ENCODE results near the gene ZNF57.
"Not testable (repeated sequence)": the region's sequence is repeated elsewhere in the genome, so short reads cannot be mapped to it uniquely, and the experiment has no call there.

ZNF57 gene

DNA sequence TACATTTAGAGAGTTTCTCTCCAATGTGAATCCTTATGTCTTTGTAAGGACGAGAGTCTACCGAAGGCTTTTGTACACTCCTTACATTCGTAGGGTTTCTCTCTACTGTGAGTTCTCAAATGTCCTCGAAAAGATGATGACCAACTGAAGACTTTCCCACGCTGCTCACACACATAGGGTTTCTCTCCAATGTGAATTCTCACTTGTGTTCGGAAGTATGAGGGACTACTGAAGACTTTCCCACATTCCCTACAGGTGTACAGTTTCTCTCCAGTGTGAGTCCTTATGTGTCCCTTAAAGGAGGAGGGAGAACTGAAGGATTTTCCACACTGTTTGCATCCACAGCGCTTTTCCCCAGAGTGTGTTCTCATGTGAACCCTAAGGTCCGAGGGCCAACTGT, 4.0 kb upstream of the ZNF57 start:
- no peak for DNase-seq (ENCODE audit: low spot score)

DNA sequence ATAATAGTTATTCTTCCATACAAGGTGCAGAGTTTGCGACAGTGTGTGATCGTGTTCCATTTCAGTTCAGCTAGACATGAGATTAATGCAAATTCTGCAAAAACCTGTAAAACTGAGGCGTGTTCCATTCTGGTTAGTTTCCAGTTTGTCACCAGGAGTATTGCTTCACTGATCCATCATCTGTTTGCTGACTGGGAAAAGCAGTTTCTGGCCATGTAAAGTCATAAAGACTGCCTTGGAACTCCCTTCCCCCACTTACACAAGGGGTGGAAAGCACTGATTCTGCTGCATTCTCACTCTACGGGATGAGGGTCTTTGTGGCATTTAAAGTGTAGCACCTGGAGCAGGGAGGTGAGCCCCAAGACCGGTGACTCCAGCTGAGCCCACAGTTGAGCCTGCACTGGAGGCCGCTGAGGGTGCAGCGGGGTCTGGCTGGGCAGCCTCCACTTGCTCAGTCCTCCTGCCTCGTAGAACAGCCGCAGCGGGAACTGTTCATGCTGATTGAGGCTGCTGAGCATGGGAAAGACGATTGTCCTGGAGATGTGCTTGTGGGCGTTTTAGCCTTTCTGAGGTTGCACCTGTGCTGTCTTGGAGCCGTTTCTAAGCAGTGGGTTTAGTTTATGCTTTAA, 2.0 kb downstream of the ZNF57 start:
- peak; percentile 54 for DNase-seq (ENCODE audit: low spot score)

DNA sequence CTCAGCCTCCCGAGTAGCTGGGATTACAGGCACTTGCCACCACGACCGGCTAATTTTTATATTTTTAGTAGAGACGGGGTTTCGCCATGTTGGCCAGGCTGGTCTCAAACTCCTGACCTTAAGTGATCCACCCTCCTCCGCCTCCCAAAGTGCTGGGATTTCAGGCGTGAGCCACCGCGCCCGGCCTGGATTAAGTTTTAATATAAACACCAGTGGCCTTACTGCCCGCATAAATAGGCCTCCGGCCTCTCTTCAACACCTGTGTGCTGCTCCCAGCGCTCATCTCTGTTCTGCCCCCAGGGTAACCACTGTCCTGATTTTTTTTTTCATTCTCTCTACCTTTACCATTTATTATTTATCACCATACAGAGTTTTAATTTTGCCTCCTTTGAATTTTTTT, 2.6 kb downstream of the ZNF57 start:
- DNase-seq (ENCODE audit: low spot score): not testable (repeated sequence)

DNA sequence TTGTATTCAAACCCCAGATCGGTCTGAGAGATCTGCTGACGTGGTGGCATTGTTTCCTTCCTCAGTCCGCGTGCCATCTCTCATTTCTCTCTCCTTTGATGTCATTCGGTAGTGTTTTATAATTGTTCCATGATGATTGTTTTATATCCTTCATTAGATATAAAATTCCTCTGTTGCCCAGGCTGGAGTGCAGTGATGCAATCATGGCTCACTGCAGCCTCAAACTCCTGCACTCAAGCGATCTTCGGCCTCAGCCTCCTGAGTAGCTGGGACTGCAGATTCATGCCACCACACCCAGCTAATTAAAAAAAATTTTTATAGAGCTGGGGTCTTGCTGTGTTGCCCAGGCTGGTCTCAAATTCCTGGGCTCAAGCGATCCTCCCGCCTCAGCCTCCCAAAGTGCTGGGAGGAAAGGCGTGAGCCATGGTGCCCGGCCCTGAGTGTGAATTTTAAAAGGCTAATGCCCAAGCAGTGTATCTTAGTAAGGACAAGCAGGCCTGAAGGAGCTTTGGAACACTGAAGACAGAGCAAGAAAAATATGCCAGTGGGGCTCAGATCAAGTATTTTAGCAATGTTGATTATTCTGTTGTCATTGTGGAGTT, 5.3 kb downstream of the ZNF57 start:
- DNase-seq (ENCODE audit: low spot score): no peak

DNA sequence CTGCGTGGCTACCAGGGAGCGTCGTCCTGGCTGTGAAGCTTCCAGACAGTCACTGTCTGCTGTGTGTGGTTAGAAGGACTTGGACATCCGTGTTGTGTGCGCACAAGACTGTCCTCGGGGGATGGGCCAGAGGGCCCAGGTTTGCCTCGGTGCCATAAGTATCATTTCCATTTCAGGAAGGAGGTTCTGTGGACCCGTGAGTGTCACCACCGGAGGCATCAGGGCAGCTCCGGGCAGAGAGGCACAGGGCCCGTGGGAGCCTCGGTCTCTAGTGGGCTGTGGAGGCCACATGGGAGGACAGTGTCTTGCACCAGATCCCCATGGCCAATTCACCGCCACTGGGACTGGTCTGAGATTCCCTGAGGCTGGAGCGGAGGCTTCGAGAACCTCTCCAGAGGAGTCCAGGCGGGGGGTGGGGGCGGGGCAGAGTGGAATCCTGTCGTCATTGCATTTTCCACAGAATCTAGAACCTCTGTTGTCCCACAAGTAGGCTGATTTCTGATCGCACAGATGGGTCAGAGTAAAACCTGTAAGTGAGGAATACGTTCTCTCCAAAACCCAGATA, 6.0 kb downstream of the ZNF57 start:
- DNase-seq (ENCODE audit: low spot score): no peak

DNA sequence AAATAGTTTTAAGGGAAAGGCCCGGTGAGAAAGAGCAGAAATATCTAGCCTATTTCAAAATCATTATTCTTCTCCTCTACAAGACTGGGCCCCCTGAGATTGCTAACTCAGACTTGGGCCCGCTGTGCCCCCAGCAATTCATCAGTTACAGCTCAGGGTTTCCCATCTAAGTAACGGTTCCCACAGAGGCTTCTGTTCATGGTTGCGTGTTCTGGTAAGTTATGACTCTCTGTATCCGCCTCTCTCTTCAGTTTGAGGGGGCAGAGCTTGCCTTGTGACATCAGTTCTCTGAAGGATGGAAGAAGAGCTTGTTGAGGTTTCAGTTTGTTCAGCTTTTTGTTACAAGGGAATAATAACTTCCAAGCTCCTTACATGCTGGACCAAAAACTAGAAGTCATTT, 11.6 kb downstream of the ZNF57 start:
- DNase-seq (ENCODE audit: low spot score): no peak

DNA sequence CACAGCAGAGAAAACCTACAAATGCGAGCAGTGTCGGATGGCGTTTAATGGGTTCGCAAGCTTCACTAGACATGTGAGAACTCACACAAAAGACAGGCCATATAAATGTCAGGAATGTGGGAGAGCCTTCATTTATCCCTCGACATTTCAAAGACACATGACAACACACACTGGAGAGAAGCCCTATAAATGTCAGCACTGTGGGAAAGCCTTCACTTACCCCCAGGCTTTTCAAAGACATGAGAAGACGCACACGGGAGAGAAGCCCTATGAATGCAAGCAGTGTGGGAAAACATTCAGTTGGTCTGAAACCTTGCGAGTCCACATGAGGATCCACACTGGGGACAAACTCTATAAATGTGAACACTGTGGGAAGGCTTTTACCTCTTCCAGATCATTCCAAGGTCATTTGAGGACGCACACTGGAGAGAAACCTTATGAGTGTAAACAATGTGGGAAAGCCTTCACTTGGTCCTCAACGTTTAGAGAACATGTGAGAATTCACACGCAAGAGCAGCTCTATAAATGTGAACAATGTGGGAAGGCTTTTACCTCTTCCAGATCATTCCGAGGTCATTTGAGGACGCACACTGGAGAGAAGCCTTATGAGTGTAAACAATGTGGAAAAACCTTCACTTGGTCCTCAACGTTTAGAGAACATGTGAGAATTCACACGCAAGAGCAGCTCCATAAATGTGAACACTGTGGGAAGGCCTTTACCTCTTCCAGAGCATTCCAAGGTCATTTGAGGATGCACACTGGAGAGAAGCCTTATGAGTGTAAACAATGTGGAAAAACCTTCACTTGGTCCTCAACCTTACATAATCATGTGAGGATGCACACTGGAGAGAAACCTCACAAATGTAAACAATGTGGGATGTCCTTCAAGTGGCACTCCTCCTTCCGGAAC, 16.8 kb downstream of the ZNF57 start:
- no peak for DNase-seq (ENCODE audit: low spot score)

DNA sequence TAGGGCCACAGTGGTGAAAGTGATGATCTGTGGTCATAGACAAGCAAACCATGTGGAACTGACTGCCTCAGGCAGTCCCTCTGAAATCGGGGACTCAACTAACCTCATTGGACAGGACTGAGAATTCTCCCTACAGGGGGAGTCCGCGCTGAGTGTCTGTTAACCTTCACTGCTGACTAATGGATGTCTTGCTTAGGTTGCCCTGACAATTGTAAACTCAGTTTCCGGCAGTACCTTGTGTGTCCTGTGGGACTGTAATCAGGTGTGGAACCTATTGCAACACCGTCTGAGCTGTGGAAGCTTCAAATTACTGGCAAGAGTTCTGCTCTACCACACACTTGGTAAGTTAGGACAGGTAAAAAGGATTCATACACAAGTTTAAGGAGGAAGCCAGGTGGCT, 22.3 kb downstream of the ZNF57 start:
- no peak for DNase-seq (ENCODE audit: low spot score)

DNA sequence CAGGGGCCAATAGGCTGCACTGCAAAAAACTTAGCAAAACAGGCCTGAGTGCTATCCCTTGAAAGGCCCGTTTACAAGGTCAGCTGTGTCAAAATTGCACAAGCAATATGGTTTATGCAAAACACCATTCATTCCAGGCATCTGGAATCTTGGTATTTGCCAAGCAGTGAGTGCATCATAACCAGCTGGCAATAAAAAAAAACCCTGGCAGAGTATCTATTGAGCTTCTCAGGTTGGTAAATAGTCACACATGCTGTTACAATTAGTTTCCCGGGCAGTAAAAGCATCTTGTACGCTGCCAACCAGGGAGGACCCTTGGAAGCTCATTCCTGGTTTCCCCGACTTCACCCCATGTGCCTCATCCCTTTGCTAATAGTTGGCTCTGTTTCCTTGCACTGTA, 22.8 kb downstream of the ZNF57 start:
- no peak for DNase-seq (ENCODE audit: low spot score)

DNA sequence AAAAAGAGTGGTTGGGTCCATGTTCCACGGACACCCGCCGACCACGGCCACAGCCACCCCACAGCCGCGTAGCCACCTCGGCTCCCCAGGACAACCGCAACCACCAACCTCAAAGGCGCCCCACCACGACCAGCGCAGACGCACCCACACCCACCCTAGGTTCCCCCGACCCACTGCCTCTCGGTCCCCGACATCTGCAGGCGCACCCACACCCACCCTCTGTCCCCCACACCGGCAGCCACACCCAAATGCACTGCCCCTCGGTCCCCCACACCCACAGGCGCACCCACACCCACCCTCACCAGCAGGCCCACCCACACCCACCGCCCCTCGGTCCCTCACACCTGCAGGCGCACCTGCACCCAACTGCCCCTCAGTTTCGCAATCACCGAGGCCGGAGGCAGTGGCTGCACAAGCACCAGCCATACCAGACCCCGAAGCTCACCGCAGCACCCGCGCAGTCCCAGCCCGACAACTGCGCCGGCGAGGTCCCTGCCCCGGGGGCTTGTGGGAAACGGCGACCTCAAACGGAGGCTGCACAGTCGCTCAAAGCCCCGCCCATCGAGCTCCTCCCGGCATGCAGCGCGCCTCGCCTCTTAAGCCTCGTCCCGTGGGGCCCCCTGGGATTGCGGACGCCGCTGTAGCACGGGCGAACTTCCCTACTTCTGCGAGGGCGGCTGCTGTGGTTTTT, 25.8 kb downstream of the ZNF57 start:
- DNase-seq (ENCODE audit: low spot score): no peak

DNA sequence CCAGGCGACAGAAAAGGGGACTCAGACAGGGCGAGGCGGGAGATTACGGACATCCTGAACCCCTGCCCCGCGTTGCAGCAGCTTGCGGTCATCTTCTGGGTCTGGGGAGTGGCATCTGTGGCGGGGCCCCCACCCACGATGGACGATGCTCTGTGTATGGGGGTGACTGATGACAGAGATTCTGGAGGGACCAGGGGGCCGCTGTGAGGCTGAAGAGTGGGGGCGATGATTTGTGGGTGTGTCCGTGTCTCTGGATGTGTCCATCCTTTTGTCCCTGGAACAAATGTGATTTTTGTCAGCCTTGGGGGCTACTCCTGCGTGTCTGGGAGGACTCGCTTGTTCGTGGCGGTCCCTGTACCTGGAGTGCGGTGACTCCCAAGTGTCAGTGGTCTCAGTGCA, 26.3 kb downstream of the ZNF57 start:
- no peak for DNase-seq (ENCODE audit: low spot score)

DNA sequence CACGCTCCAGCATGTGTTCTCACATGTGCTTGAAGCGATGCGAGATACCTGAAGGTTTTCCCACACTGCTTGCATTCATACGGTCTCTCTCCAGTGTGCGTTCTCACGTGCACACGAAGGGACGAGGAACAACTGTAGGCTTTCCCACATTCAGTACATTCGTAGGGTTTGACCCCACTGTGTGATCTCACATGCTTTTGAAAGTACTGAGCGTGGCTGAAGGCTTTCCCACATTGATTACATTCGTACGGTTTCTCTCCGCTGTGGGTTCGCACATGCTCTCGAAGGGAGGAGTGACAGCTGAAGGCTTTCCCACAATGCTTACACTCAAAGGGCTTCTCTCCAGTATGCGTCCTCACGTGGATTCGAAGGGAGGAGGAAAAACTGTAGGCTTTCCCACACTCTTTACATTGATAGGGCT, 32.8 kb downstream of the ZNF57 start:
- DNase-seq (ENCODE audit: low spot score): no peak

DNA sequence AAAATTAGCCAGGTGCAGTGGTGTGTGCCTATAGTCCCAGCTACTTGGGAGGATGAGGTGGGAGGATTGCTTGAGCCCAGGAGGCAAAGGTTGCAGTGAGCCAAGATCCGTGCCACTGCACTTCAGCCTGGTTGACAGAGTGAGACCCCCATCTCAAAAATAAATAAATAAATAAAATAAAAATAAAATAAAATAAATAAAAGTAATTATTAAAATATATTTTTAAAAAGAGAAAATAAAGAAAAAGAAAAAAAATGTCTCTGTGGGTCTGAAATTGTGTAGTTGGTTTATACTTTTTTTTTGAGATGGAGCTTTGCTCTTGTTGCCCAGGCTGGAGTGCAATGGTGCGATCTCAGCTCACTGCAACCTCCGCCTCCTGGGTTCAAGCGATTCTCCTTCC, 35.1 kb downstream of the ZNF57 start:
- DNase-seq (ENCODE audit: low spot score): not testable (repeated sequence)

DNA sequence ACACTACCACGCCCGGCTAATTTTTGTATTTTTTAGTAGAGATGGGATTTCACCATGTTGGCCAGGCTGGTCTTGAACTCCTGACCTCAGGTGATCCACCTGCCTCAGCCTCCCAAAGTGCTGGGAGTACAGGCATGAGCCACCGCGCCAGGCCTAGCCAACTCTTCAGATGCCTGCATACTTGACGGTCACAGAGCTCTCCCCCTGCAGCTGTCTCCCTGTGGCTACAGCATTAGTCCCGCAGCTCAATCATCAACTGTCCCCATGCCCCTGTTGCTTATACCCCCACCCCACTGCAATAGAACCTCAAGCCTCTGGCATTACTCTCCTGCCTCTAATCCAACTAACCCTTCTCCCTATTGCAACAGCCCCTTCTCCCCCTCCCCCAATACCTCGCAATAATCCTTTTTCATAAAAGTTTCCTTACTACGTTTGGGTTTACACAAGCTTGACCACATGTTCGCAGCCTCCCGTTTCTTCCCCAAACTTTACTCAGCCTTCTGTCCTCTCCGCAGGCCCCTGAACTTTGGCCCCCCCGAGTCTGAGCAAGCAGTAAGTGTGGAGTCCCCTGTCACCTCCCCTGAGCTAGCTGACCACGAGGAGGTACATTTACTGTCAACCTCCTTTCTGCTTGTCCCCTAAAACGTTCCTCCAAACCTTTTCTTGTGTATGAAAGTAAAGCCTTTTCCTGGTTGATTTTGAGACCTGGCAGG, 42.4 kb downstream of the ZNF57 start:
- no peak for DNase-seq (ENCODE audit: low spot score)

DNA sequence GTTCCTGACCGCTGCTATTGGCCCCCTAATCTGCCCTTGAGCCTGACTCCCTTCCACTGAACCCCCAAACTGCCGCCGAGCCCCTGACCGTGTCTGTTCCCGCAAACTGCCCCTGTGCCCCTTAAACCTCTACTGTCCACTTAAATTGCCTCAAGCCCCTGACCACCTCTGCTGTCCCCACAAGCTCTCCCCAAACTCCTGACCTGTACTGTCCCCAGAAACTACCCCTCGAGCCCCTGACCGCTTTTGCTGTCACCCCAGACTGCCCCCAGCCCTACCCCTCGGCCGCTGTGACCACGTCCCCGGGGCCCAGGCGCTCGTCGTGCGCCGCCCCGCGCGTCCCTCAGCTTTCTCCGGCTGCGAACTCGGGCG, 43.7 kb downstream of the ZNF57 start:
- DNase-seq (ENCODE audit: low spot score): no peak

DNA sequence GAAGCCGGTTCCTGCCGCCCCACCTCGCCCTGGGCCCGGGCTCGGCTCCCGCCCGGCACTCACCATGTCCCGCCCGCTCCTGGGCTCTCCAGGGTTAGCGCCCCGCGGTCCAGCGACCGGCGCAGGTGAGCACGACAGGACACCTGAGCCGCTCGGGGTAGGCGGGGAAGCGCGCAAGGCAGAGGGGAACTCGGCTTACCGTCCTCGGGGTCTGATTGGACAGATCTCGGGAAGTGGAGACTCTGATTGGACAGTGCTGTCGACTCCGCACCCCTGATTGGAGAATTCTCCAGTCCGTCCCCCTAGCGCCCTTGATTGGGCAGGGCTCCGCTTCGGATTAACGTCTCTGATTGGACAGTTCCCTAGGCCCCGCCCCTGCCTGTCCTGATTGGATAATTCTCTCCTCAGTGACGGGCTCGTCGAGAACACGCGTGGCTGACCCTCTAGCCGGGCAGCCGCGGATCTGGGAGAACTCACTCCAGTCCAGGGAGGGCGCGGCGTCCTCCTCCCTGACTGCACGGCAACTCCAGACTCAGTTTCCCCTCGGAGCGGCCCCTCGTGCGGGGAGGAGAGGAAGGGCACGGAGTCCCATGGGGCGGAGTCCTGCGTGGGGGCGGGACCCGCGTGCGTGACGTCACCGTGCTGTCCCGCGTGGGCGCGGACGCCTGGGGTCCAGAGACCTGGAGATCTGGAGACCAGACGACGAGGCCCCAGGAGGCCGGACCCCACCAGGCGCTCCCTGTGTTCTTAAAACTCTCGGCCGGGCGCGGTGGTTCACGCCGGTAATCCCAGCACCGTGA, 44.2 kb downstream of the ZNF57 start, which contains the start of gene ZNF77:
TSS of gene ZNF77 (minus strand) at position 197 of the 800 bp plus-strand sequence. CDS start at position 66, 131 bp downstream.
- DNase-seq (ENCODE audit: low spot score): peak; percentile 99

DNA sequence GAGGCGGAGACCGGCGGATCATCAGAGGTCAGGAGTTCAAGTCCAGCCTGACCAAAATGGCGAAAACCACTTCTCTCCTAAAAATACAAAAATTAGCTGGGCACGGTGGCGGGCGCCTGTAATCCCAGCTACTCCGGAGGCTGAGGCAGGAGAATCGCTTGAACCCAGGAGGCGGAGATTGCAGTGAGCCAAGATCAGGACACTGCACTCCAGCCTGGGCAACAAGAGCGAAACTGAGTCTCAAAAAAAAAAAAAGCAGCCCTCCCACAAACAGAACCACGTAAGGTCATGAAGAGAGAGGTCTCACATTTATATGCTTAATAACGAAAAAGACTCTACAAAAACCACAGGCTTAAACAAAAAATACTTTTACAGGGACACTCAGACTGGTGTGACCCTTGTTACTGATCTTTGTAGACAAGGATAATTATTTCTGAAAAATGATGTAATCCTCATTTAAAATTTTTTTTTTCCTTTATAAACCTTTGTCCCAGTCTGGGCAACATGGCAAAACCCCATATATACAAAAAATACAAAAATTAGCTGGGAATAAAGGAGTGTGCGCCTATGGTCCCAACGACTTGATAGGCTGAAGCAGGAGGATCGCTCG, 45.0 kb downstream of the ZNF57 start:
- DNase-seq (ENCODE audit: low spot score): no peak

DNA sequence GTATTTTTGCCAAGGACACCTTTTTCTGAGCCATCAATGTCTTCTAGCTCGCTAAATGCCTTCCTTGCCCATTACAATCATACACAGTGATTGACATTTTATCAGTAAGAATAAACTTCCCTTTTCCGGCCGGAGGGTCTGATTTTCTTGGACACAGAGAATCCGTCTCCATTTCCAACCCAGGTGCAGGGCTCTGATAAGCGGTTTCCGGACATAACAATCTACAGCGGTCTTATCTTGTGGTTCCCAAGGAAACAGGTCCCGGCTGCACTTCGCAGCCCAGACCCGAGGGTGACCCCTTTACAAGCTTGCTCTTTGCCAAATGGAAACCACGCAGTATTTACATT, 49.2 kb downstream of the ZNF57 start:
- no peak for DNase-seq (ENCODE audit: low spot score)

DNA sequence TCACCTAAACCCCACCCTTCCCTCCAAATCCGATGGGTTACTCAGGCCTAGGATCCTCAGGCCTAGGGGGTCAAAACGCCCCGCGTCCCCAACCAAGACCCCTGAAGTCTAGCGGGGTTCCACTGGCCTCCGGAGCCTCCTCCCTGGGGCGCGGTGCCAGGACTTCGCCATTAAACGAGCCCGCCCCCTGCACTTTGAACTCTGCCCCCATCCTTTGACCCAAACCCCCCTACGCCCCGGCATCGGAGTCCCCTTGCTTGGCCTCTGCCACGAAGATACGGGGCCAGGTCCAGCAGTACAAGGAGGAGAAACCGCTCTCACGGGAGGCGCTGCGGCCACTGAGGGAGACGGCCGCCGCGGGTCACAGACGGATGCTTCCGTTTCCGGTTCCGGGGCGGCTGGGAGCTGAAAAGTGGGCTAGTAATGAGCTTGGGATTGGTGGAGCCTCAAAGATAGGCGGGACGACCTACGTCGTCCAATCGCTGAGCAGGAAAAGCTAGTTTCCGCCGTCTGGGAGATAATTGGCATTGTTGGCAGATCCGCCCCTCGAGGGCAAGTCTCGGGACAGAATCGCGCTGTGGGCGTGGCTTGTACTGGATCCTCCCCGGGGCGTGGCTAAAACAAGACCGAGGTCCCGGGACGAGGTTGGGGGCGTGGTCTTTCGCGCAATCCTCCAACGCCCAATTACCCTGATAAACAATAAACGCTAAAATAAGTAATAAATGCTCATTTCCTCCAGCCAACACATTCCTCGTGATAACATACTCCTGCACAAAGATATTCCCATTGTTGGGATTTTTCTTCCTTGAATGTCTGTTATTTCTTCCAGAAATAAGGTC, 49.8 kb downstream of the ZNF57 start:
- DNase-seq (ENCODE audit: low spot score): peak; percentile 100
